Measurements from ENCODE around the gene CSRP2.

The CSRP2 gene

DNA sequence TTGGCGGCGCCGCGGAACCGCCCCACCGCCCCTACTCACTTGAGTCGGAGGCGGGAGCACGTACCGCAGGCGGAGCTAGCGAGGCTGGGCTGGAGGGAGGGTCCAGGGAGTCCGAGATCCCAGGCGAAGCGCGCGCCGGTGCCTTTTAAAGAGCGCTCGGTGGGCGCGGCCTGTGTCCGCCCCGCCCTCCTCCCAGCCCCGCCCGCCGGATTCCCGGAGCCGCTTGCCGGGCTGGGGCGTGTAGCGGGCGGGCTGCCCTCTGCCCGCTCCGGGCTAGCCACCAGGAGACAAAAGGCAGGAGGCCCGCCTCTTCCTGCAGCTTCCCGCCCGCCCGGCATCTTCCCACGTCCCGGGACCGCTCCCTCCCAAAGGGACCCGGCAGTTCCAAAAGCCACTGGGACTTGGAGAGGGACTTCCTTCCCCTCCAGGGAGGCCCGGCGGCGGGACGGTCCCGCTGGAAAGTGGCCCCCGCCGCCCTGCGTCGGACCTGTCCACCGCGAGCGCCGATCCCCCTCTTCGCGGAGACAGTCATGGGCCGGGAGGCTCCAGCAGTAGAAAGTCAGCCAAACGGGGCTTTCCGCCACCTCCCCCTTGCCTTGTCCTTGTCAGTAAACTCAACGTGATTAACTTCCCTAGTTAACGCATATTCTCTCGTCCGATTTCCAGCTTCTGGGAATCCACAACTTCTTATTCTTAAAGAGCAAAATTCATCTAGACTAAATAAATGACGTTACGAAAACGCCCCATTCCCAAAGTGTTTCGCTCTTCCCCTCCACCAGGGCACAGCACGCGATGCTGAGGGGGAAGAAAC is at the start of gene CSRP2:
TSS of gene CSRP2 (minus strand) at position 121 of the 811 bp plus-strand sequence. CDS start 12,759 bp downstream, outside the sequence.
- no peak for TF ChIP-seq ZFX (IDR thresholded peaks at IDR 0.05)
- no peak for TF ChIP-seq CTCF (conservative IDR thresholded peaks at IDR 0.05)
- H3K27ac ChIP-seq = peak within 1 kb of the TSS; percentile 77

GRCh38 chr12:76927170-76927784 is 48.5 kb upstream of the CSRP2 start:
- no peak overlapping the region for H3K27ac ChIP-seq
- TF ChIP-seq ZFX (IDR thresholded peaks at IDR 0.05) = no peak
- peak; percentile 78 for TF ChIP-seq CTCF (conservative IDR thresholded peaks at IDR 0.05)

DNA sequence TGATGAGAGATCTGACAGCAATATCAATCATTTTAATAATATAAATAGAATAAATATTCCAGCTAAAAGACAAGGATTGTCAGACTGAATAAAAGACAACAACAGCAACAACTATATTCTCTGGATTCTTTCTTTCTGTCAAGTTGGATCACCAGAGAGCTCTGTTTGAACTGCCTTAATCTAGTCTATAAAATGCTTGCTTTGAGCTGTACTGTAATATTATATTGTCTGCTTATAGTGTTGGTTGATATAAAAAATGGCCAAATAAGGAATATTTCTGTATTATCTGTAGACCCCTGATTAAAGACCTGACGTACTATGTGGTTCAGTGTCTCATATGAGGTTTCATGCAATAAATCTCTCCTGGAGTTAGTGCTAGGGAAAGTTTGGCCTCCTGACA is 46.3 kb upstream of the CSRP2 start:
- no peak for TF ChIP-seq CTCF (conservative IDR thresholded peaks at IDR 0.05)
- no peak for TF ChIP-seq ZFX (IDR thresholded peaks at IDR 0.05)

GRCh38 chr12:76922866-76923265 is 44.0 kb upstream of the CSRP2 start:
- TF ChIP-seq CTCF (conservative IDR thresholded peaks at IDR 0.05) (no peak), ZFX (IDR thresholded peaks at IDR 0.05) (no peak)
- H3K27ac ChIP-seq = no peak overlapping the region

More for the DNA sequence above, 46.3 kb upstream of the CSRP2 start:
- no peak overlapping the region for H3K27ac ChIP-seq

- TF ChIP-seq CTCF (conservative IDR thresholded peaks at IDR 0.05) (no peak), ZFX (IDR thresholded peaks at IDR 0.05) (no peak)
- H3K27ac ChIP-seq = no peak overlapping the region
These were observed 43.3 kb upstream of the CSRP2 start for GRCh38 chr12:76921891-76922664.

GRCh38 chr12:76921100-76921471 is 42.3 kb upstream of the CSRP2 start:
- H3K27ac ChIP-seq = no peak overlapping the region
- TF ChIP-seq CTCF (conservative IDR thresholded peaks at IDR 0.05) = no peak
- no peak for TF ChIP-seq ZFX (IDR thresholded peaks at IDR 0.05)
